Hematopoietic multipotent progenitor cell treated with erythropoietin and hydrocortisone succinate and interleukin-3 and kit ligand, for 8 days (in vitro differentiated cells): Measurements from ENCODE around the gene TSPAN9.
"Not testable (repeated sequence)": the region's sequence is repeated elsewhere in the genome, so short reads cannot be mapped to it uniquely, and the experiment has no call there.

ENCODE experiments used
- DNase-seq: peaks from one replicate; pipeline ENCODE4 v3.0.0-alpha.2; 2015

TSPAN9 gene

GRCh38 chr12:3044141-3044630 is 33.0 kb upstream of the TSPAN9 start:
- DNase-seq, result no peak

- no peak for DNase-seq
Observed at GRCh38 chr12:3045494-3045893, 31.7 kb upstream of the TSPAN9 start.

GRCh38 chr12:3045989-3046388 is 31.2 kb upstream of the TSPAN9 start:
- DNase-seq, result no peak

GRCh38 chr12:3046441-3047200 is 30.6 kb upstream of the TSPAN9 start:
- DNase-seq, result no peak

- no peak for DNase-seq
Observed at GRCh38 chr12:3047961-3048360, 29.2 kb upstream of the TSPAN9 start.

- DNase-seq, result no peak
Observed at GRCh38 chr12:3048540-3048939, 28.6 kb upstream of the TSPAN9 start.

- no peak for DNase-seq
Observed at GRCh38 chr12:3049176-3049575, 28.0 kb upstream of the TSPAN9 start.

GRCh38 chr12:3049611-3050249 is 27.4 kb upstream of the TSPAN9 start:
- no peak for DNase-seq

- no peak for DNase-seq
Observed at GRCh38 chr12:3054374-3054773, 22.8 kb upstream of the TSPAN9 start.

- DNase-seq, result no peak
Observed at GRCh38 chr12:3055026-3055703, 22.0 kb upstream of the TSPAN9 start.

GRCh38 chr12:3055704-3056467 is 21.3 kb upstream of the TSPAN9 start:
- DNase-seq, result no peak

GRCh38 chr12:3061059-3061458 is 16.1 kb upstream of the TSPAN9 start:
- no peak for DNase-seq

GRCh38 chr12:3061501-3062215 is 15.5 kb upstream of the TSPAN9 start:
- no peak for DNase-seq

- DNase-seq, result no peak
Observed at GRCh38 chr12:3065300-3065699, 11.9 kb upstream of the TSPAN9 start.

GRCh38 chr12:3065846-3066245 is 11.3 kb upstream of the TSPAN9 start:
- DNase-seq, result not testable (repeated sequence)

GRCh38 chr12:3069714-3070113 is 7.5 kb upstream of the TSPAN9 start:
- no peak for DNase-seq

GRCh38 chr12:3071107-3071506 is 6.1 kb upstream of the TSPAN9 start:
- no peak for DNase-seq

- no peak for DNase-seq
Observed at GRCh38 chr12:3071710-3072109, 5.5 kb upstream of the TSPAN9 start.

GRCh38 chr12:3073438-3074250 is 3.5 kb upstream of the TSPAN9 start:
- peak; percentile 80 for DNase-seq

- no peak for DNase-seq
Observed at GRCh38 chr12:3075315-3075714, 1.9 kb upstream of the TSPAN9 start.

- no peak for DNase-seq
Observed at GRCh38 chr12:3077572-3078081, 448 bp downstream of the TSPAN9 start.
